Islet of Langerhans (tissue), 1 donor: ENCODE measurements around the gene TTYH1.
"Not testable (repeated sequence)": the region's sequence is repeated elsewhere in the genome, so short reads cannot be mapped to it uniquely, and the experiment has no call there.

Experiments
- FAIRE-seq: peaks from one replicate; lab custom pipeline; 2011; peaks lifted over from hg19 to GRCh38; lab: Jason Lieb, UNC

TTYH1 gene

GRCh38 chr19:54461613-54462012, 46.3 kb downstream of the TTYH1 start:
- no peak for FAIRE-seq

- FAIRE-seq: no peak
Measured at GRCh38 chr19:54462047-54462654, 46.9 kb downstream of the TTYH1 start.

DNA sequence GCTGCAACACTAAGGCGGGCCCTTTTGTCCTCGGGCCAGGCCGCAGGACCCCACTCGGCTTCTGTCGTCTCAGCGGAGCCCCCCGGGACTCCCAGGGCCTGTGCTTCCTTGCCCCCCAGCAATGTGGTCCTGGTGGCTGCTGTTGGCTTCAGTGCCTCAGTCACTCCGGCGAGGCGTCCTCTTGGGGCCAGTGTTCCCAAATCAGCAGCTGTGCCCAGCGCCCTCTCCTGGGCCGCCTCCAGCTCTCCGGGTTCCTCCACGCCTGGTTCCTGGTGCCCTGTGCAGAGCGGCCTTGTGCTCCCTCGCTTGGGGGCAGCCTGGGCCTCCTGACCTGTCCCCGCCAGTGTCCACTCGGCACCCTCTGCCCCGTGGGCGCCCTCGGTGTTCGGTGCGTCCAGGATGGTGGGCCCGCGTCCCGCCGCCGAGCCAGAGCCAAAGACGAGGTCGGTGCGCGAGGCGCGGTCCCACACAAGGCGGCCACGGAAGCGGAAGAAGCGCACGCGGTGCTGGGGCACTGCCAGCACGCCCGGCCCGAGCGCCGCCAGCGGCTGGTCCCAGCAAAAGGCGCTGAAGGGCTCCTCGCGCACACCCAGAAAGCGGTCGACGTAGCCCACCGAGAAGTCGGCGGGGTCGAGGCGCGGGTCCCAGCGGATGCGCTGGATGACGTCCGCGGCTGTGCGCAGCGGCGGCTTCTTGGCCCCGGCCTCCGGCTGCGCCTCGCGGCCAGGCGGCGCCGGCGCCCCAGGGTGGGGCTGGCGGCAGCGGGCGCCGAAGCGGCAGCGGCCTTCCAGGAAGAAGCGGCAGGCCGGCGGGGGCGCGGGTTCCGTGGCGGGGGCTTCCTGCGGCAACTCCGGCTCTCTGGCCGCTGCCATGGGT, 47.6 kb downstream of the TTYH1 start:
- no peak for FAIRE-seq

DNA sequence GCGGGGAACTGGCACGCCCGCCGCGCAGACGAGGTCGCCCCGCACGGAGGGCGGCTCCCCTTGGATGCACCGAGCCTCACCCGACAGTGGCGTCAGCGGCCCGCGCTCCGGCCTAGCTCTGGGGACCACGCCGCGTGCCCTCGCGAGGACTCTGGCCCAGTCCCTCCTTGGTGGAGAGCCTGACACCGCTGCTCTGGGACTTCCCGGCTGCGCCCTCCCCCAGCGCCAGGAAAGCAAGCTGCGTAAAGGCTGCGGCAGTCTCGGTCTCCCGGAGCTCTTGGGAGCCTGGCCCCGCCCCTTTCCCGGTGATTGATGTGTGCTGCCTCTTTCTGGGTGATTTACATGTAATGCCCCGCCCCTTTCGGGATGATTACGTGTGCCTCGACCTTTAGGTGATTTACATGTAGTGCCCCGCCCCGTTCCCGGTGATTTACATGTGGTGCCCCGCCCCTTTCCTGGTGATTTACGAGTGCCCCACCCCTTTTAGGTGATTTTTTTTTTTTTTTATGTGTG, 48.3 kb downstream of the TTYH1 start, which contains the start of gene LENG9:
LENG9 (minus strand) TSS at position 248 of the 513 bp plus-strand sequence. CDS start 252 bp downstream, outside the sequence.
- no peak for FAIRE-seq

GRCh38 chr19:54464044-54464629, 48.9 kb downstream of the TTYH1 start:
- peak; percentile 96 for FAIRE-seq

DNA sequence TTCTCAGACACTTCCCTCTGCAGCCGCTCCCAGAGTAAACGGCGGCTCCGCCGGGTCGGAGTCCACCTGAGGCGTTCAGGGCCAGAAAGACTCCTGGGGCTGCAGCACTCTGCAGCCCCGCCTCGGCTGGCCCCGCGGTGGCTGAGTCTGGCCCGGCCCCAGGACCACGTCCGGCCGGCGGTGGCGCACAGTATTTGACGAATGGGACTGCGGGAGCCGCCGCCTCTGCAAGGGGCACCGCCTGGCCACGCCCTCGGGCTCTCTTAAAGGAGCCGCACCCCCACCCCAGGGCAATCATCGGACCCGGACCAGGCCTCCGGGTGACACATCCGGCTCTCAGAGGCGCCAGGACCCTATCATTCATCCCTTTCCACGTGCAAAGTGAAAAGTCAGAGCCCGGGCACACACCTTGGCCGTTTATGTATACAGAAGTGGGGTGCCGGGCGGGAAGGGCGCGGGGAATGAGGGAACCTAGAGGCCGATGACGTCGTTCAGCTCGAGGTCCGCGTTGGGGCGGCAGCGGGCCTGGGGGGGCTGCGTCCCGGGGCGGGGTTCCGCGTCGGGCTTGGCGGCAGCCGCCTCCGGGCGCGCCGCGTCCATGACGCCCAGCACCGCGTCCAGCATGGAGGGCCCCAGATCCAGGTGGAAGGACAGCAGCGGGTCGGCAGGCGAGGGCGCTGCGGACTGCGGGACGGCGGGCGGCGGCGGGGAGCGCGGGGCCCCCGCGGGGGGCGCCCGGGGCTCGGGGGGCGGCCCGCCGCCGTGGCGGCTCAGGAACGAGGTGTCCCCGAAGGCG, 49.6 kb downstream of the TTYH1 start:
- no peak for FAIRE-seq

- FAIRE-seq: no peak
Measured at GRCh38 chr19:54465426-54466109, 50.3 kb downstream of the TTYH1 start.

- not testable (repeated sequence) for FAIRE-seq
Measured at GRCh38 chr19:54466110-54466480, 50.8 kb downstream of the TTYH1 start.

- no peak for FAIRE-seq
Measured at GRCh38 chr19:54469496-54469934, 54.3 kb downstream of the TTYH1 start.

GRCh38 chr19:54470276-54470887, 55.1 kb downstream of the TTYH1 start:
- FAIRE-seq: no peak

- no peak for FAIRE-seq
Measured at GRCh38 chr19:54470991-54471782, 55.9 kb downstream of the TTYH1 start.

GRCh38 chr19:54473071-54473891, 58.0 kb downstream of the TTYH1 start, which contains the start of gene CDC42EP5:
CDC42EP5 (minus strand) TSS chr19:54473296; CDS start chr19:54465547, 7,749 bp downstream.
- no peak for FAIRE-seq

DNA sequence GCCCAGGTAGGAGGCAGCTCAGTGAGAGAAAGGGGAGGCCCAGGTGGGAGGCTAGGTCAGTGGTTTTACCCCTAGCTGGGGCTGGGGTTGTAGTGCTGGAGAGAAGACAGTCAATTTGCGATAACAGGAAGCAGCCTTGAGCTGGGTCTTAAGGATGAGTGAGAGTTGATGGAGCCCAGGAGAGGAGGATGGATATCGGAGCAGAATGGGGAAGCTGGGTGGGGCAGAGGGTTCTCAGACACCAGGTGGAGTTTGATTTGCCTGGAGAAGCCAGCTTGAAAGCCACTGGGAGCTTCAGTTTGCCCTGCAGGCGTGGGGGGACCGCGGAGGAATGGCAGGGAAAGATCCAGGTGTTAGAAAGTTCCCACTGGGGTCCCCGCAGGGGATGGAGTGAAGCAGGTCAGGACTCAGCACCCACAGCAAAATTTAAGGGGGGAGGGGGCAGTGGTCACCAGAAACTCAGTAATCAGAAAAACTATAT, 58.7 kb downstream of the TTYH1 start:
- FAIRE-seq: no peak

DNA sequence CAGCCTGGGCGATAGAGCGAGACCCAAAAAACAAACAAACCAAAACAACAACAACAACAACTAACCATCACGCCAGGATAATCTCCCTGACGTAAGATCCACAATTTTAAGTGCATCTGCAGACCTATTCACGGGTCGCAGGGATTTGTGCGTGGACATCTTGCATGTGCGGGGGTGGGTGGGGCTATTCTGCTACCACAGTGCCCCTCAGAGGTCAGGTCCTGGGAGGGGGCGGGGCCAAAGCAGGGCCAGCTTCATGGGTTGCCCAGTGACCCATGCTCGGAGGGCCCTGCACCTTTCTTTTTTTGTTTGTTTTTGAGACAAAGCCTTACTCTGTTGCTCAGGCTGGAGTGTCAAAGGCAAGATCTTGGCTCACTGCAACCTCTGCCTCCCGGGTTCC, 60.4 kb downstream of the TTYH1 start:
- FAIRE-seq: no peak

DNA sequence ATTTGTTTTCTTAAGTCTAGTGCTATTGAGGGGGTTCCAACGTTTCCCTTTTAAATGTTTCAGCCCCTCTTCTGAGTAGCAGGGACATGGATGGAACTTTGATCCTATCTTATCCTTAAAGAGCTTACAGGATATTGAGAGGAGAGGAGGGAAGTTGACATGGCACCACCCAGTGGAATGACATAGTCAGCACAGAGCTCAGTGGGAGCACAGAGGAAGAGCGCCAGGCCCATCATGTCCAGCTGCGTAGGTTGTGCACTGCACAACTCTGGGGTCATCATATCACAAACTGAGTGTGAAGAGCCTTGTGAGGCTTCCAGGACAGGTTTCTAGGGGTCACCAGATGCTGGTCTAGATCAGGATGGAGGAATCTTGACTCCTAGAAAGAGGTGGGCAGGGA, 62.4 kb downstream of the TTYH1 start:
- no peak for FAIRE-seq

DNA sequence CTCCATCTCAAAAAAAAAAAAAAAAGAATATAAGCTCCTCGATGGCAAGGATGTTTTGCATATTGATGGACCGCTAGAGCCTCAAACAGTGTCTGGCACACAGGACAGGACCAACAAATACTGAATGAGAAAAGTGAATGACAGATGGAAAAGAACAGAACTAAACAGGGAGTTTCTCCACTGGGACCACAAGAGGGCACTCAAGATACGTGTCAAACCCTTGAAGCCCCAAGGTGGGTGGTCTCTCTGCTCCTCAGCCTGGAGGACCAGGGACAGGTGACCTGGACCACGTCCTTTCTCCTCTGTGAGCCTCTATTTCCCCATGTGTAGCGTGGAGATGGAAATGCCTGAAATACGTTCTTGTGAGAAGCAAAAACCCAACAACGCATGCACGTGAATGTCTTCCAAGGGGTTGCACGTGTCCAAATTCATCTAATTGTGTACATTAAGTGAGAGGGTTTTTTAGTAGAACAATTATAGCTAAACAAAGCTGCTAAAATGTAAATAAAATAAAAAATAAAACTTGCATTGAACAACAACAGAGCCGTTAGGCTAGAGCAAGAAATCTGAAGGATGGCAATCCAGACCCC, 63.5 kb downstream of the TTYH1 start:
- FAIRE-seq: no peak

- no peak for FAIRE-seq
Measured at GRCh38 chr19:54480051-54480450, 64.8 kb downstream of the TTYH1 start.

GRCh38 chr19:54481326-54481930, 66.2 kb downstream of the TTYH1 start:
- FAIRE-seq: no peak
